GM18870 (cell line): Measurements from ENCODE around the gene CCDC136.

Experiments used
- ATAC-seq: cut with Tn5 transposase; IDR thresholded peaks from one replicate; pipeline ENCODE4 v1.9.1; 2021; ENCODE audit warnings: moderate library complexity; ENCODE audit not compliant: unreplicated experiment

Gene CCDC136

GRCh38 chr7:128775744-128776474 is 15.9 kb upstream of the CCDC136 start, which contains the start of gene OPN1SW:
Gene OPN1SW, minus strand, starts transcription at chr7:128775794. Its CDS starts 13 bp downstream, at chr7:128775781.
- no peak for ATAC-seq

- no peak for ATAC-seq
These were observed 14.3 kb upstream of the CCDC136 start for GRCh38 chr7:128777156-128778123.

DNA sequence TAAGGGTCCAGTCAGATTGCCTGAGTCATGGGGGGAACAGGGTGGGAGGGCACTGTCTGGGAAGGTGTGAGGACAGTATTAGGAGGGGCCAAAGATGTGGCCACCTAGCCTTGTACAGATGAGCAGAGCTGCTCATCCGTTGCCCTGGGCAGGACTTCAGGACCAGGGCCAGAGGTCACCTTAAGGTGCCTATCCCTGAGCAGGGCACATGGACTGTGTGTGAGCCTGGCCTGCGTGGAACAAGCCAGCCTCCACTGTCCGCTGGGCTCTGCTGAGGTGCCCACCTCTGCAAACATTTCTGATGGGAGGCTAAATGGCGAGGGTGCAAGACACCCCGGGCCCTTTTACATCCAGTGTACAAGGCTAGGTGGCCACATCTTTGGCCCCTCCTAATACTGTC is 12.8 kb upstream of the CCDC136 start:
- ATAC-seq: no peak

DNA sequence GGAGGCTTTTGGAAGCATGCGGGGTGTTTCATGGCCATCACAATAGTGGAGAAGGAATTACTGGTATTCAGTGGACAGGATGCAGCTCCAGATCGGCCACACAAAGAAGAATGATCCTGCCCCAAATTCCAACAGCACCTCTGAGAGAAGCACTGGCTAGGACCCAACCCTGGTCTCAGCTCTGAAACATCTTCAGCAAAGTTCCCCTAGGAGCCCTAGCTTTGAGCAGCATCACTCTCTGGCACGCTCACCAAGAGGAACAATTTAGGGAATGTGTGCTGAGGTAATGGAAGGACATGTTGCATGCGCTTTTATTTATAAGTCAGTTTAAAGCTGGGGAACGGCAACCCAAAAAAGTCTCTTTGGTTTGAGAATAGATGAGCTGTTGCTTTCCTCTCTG is 10.6 kb upstream of the CCDC136 start:
- ATAC-seq: no peak

DNA sequence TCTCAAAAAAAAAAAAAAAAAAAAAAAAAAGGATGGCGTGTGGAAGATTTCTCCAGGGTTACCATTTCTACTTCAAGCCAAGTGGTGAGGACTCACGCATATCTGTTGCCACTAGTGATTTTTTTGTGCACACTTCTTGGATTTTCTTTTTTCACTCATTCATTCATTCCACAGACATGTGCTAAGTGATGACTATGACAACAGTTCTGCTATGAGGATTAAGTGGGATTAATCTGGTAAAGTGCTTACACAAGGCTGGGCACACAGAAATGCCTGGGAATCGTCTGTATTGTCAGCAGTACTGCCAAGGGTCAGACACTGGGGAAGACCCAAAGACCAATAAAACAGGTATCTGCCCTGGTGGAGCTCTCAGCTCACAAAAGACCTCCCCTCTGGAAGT is 9.9 kb upstream of the CCDC136 start:
- ATAC-seq: no peak

DNA sequence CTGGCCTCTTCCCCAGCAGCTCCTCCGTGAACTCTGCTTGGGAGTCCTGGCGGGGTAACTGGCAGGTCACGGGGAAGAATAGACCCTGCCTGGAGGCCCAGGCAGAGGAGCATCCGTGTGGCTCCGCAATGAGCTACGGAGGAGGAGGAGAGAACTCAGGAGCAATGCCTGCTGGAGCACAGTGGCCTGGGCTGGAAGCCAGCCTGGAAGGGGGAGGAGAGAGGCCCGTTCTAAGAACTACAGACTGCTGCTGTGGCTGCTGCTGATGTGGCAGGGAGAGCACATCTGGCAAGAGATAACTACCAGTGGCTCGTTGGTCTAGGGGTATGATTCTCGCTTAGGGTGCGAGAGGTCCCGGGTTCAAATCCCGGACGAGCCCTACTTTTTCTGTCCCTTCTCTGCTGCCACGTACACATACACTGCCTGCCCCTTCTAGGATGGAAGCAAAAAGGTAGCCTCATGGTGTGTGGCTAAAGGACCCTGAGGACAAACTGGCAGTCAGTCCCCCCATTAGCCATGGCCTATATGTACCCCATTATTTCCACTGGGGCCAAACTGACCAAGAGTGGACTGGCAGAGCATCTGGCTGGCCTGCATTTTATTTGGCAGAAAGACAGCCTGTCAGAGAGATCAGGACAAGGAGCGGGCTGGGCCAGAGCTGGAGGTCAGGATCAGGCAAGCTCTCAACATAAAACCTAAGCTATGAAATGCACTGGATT is 8.5 kb upstream of the CCDC136 start:
- no peak for ATAC-seq

- ATAC-seq: no peak
These were observed 6.0 kb upstream of the CCDC136 start for GRCh38 chr7:128785738-128786137.

GRCh38 chr7:128788446-128789412 is 3.0 kb upstream of the CCDC136 start:
- no peak for ATAC-seq

- ATAC-seq: no peak
These were observed 1.3 kb upstream of the CCDC136 start for GRCh38 chr7:128790315-128791041.

- no peak for ATAC-seq
These were observed 182 bp downstream of the CCDC136 start for GRCh38 chr7:128791972-128792327.

GRCh38 chr7:128792471-128793180 is 858 bp downstream of the CCDC136 start:
- ATAC-seq: no peak

DNA sequence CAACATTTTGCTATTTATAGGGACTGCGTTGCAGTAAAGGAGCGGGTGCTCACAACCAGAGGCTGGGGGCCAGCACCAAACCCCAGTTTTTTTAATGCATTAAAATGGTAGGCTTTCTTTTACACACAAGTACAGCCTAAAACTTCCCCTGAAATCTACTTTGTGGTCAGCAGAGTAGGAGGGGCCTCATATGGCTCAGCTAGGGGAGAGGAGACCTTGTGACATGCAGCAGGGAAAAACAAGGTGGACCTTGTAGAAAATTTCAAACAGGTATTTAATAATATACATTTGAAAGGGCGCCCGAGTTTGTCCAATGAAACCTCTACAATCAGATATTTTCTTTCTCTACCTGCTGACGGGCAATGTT is 1.4 kb downstream of the CCDC136 start:
- no peak for ATAC-seq

GRCh38 chr7:128794020-128794419 is 2.3 kb downstream of the CCDC136 start:
- ATAC-seq: no peak

GRCh38 chr7:128794436-128794835 is 2.7 kb downstream of the CCDC136 start:
- ATAC-seq: no peak

GRCh38 chr7:128795129-128795528 is 3.4 kb downstream of the CCDC136 start:
- no peak for ATAC-seq

GRCh38 chr7:128796327-128796726 is 4.6 kb downstream of the CCDC136 start:
- no peak for ATAC-seq

DNA sequence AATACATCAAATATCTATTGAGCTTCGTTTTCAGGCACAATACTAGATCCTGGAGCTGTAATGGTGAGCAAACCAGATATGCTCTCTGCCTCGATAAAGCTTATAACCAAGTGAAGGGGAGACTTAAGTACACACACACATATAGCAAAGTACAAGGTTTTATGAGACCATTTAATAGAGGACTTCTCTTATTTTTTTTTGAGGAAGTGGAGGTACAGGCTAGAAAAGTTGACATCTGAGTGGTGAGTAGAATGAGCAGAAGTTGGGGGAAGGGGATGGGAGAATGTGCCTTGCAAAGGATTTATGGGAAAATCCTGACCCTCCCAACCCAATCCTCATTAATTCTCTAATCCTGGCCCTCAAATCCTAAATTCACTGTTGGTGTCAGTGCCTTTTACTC is 7.7 kb downstream of the CCDC136 start:
- no peak for ATAC-seq

GRCh38 chr7:128800567-128800966 is 8.8 kb downstream of the CCDC136 start:
- ATAC-seq: no peak

DNA sequence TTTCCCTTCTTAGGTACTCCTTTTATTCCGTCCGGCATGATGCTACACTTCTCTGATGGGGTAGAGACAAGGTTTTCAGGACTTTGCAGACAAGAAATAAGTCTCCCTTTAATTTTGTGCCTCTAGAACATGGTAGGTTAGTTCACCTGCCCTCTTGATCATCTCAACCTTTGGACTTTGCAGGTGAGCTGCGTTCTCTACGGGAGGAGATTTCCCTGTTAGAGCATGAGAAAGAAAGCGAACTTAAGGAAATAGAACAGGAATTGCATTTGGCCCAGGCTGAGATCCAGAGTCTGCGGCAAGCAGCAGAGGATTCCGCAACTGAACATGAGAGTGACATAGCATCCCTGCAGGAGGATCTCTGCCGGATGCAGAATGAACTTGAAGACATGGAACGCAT is 9.2 kb downstream of the CCDC136 start:
- ATAC-seq: no peak
